SK-MEL-5 (cell line): ENCODE measurements around the gene TEX38. TPM values are rescaled to one million over a fixed set of nuclear protein-coding genes. Genes with fewer than 3 reads are reported as not detected.
"Not testable (repeated sequence)": the region's sequence is repeated elsewhere in the genome, so short reads cannot be mapped to it uniquely, and the experiment has no call there.

Source experiments
- DNase-seq: peaks from one replicate; pipeline ENCODE4 v3.0.0-alpha.2; 2016; ENCODE audit warnings: low read depth, low spot score
- in situ Hi-C: cut with HindIII; loops from 2 replicates; pipeline ENCODE4 v1.10.0; 2016; ENCODE audit warnings: low sequenced_read_pairs, high pct_unique_total_duplicates, low pct_unique_long_range_greater_than_20kb
- total RNA-seq: library from RNA; depleted of rRNA; stranded (reverse); fragments of >200 nt; shearing (Covaris generic); gene quantifications from 2 replicates; pipeline ENCODE4 v1.2.3, GENCODE V29; 2014; rRNA removed

The TEX38 gene
- total RNA-seq, 1 experiment from 2014 or later: not detected

DNA sequence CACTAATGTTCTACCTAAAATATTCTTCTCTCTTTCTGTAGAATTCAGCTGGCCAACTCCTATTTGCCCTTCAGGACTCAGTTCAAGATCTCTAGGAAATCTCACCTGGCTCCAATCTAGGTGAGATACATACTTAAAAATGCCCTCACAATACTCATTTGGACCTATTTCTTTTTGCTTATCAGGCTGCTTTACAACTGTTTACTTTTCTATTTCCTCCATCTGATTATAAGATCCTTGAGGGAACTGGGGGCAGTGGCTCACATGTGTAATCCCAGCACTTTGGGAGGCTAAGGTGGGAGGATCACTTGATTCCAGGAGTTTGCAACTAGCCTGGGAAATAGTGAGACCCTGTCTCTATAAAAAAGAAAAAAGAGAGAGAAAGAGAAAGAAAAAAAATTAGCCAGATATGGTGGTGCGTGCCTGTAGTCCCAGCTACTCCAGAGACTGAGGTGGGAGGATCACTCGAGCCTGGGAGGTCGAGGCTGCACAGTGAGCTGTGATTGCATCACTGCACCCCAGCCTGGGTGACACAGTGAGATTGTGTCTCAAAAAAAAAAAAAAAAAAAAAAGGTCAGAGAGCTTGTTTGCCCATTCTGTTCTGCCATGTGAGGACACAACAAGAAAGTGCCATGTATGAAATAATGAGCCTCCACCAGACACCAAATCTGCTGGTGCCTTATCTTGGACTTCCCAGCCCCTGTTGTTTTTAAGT, 32.4 kb downstream of the TEX38 start:
- in situ Hi-C loops: no loop called here

DNA sequence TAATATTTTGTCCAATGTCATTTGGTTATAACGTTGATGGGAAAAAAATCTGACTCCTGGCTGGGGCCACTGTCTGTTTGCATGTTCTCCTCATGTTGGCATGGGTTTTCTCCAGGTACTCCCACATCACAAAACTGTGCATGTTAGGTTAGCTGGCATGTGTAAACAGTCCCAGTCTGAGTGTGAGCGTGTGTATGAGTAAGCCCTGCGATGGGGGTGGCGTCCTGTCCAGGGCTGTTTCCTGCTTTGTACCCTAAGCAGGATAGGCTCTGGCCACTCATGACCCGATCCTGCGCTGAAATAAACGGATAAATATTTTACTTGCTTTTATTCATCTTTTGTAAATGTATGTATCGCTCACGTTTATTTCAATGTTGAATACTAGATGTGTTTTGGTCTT, 33.8 kb downstream of the TEX38 start:
- no peak for DNase-seq

More for the DNA sequence above, 32.4 kb downstream of the TEX38 start:
- DNase-seq: no peak

DNA sequence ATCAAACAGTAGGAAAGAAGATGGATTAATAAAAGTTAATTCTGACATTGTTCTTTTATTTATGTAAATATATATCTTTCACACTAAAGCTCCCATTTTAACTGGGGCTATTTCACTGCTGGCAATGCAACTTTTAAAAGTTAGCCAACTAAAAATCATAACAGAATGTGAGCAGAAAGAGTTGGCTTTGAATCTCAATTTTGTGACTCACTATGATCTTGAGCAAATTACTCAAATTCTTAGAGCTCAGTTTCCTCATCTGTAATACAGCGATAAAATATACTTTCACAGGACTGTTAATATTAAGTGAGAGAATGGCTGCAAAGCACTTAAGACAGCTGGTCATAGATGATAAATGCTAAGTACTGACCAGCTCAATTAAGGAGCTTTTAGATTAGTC, 36.5 kb downstream of the TEX38 start:
- in situ Hi-C loops: no loop called here

More for the DNA sequence above, 33.8 kb downstream of the TEX38 start:
- in situ Hi-C loops: no loop called here

DNA sequence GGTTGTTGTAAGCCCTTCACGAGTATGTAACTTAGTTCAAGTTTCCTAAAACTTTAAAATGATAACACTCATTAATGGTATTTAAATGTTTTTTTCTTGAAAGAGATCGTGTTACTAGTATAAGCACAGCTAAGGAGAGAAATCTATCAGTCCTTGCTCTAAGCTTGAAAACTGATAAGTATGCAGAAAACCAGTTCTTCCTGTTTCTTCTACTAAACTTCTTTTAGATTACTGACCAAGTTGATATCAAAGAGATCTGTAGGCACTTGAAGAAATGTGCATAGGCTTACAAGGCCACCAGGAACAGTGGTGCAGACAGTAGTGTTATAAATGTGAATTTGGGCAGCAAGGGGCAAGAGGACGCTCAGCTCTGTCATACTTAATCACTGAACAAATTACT, 43.3 kb downstream of the TEX38 start:
- in situ Hi-C loops: no loop called here
- DNase-seq: no peak

More for the DNA sequence above, 36.5 kb downstream of the TEX38 start:
- no peak for DNase-seq

DNA sequence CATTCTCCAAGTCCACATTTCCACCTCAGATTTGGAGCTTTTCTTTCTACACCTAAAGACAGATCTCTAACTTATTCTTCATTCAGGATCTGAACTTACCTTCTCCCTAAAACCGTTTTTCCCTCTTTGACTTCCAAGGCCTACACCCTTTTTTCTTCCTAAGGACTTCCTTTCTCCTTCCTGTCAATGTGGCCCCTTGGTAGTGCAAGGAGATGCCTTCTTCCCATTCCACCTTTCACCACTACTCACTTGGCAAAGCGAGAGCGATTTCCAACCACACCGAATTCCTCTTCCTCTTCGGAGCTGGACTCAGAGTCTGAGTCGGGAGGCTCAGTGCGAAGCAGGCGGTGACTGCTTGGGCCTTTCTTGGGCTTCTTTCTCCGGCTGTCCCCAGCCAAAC, 46.0 kb downstream of the TEX38 start:
- DNase-seq: no peak
- in situ Hi-C loops: no loop called here

DNA sequence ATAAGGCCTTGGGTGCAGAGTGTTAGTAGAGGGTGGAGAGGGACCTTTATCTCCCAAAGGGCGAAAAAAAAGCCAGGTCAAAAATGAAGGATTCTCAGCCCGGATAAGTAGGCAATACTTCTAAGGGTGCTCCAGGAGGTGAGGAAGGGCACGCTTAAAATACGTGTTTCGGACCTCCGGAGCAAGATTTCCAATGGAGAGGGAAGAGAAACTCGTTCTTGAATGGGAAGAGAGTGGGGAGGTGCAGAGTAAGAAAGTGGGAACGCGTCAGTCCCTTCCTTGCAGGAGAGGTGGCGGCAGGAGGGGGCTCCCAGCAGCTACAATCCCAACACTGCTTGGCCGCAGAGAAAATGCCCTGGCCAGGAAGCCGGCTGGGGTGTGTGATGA, 46.7 kb downstream of the TEX38 start:
- in situ Hi-C loops: no loop called here
- no peak for DNase-seq

DNA sequence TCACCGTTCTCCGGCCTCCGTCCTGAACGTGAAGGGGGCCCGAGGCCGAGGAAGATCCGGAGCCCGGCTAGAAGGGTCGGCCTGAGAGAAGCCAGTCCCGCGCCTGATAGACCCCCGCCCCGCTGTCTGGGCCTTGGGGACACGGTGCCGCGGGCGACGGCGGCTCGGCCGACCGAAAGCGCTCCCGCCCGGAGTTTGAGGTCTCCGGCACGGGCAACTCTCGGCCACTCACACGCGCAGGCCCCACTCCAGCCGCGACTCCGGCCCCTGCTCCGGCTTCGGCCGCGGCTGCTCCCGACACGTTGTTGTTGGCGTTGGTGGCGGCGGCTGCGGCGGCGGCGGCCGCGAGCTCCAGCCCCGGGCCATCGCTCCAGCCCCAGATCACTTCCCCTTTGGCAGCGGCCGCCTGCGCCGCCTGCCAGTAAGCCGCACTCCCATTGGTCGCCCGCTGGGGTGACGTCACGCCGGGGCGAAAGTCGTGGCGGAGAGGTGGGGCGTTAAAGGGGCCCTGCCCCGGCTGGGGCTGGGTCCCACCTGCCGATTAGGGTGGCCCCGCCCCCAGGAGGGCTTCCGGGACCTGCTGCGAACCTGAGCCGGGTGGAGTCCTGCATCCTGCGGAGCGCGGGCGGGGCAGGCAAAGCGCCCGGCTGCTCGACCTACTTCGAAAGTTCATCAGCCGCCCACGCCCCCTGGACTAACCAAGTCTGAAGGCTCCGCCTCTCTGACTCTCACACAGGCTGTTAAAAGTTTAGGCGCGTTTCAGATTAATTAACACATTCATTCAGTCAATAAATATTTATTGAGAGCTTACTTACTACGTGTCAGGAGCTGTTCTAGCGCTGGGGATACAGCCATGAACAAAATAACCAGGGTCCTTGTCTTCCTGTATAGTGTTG, 47.3 kb downstream of the TEX38 start, which contains the start of gene EFCAB14:
Gene EFCAB14 (minus strand): TSS at position 388 of the 896 bp plus-strand sequence. CDS start 1,027 bp downstream, outside the sequence.
- DNase-seq: peak; percentile 90
- in situ Hi-C loops: no loop called here

DNA sequence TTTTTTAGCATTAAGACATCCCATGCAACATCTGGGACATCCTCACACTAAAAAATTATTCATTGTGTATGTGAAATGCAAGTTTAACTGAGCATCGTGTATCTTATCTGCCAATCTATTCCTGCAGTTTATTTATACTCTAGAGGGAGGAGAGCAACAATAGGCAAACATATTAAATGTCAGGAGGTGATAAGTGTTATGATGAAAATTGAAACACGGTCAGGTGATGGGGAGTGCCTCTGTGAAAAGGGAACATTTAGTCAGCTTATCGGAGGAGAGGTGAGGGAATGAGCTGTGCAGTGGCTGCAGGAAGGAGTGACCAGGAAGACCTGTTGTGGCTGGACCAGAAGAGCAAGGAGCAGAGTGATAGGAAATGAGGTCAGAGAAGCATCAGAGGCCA, 48.0 kb downstream of the TEX38 start:
- in situ Hi-C loops: no loop called here

DNA sequence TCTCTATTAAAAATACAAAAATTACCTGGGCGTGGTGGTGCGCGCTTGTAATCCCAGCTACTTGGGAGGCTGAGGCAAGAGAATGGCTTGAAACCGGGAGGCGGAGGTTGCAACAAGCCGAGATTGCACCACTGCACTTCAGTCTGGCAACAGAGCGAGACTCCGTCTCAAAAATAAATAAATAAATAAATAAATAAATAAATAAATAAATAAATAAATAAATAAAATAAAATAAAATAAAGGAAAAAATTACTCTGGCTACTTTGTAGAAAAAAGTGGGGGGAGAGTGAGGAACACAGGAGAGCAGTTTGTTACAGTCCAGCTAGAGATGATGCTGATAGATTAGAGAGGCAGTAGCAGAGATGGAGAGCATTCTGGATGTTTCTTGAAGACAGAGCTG, 48.7 kb downstream of the TEX38 start:
- DNase-seq, in situ Hi-C loops: not testable (repeated sequence)

More for the DNA sequence above, 48.0 kb downstream of the TEX38 start:
- no peak for DNase-seq

DNA sequence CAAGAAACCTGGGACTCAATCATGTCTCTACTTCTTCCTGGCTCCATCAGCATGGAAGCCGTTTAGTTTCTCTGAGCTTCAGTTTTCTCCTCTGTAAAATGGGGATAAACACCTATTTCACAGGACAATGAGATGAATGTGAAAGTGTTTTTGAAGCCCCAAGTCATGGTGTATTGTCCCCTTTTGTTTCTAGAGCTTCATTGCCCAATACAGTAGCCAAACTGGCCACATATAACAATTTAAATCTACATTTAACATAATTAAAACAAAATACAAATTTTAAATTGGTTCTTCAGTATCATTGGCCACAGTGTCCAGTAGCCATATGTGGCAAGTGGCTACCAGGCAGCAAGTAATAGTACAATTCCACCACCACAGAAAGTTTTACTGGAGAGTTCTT, 49.5 kb downstream of the TEX38 start:
- in situ Hi-C loops: no loop called here
- DNase-seq: no peak

DNA sequence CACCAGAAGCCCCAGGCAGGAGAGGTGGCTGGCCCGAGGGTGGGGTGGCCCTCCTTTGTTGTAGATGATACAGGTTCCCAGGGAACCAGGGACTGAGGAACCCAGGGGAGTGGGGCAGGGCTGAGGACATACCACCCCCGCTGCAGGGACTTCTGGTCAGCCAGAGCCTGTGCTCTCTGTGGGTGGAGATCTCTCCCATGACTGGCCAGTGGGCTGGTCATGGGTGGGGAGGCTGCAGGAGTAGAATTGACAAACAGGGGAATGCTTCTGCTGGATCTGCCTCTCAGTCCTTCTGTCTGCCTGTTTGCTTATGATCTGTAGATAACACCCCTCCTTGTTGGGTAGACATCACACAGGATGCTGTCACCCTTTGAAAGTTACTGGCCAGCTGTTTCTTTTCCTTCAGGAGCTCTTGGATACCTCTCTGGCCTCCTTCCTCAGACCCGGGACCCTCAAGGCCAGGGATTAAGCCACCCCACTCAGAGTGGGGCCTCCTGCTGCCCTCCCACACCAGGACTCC, 50.1 kb downstream of the TEX38 start:
- in situ Hi-C loops: no loop called here
- DNase-seq: no peak

Other genes starting within 250 kb of the TEX38 start
- gene DMBX1, start 182.0 kb upstream of the TEX38 start, total RNA-seq: 0.03 TPM in 1 of 2 replicates, not detected in the other
- gene KNCN, start 120.2 kb upstream of the TEX38 start, total RNA-seq: not detected in 2 replicates
- gene MKNK1, start 67.6 kb upstream of the TEX38 start, total RNA-seq: 14.5 and 16.2 TPM in 2 replicates
- 4.6 and 4.8 TPM in 2 replicates for gene MOB3C, start 55.0 kb upstream of the TEX38 start, total RNA-seq
- gene ATPAF1, start 3.5 kb upstream of the TEX38 start, total RNA-seq: 62.9 and 68.8 TPM in 2 replicates
- gene EFCAB14, start 47.3 kb downstream of the TEX38 start, total RNA-seq: 60.9 and 68.1 TPM in 2 replicates
- not detected in 2 replicates for gene CYP4B1, start 127.2 kb downstream of the TEX38 start, total RNA-seq